ENCODE measurements around the gene COG2.
"Not testable (repeated sequence)": the region's sequence is repeated elsewhere in the genome, so short reads cannot be mapped to it uniquely, and the experiment has no call there.

COG2 gene, protein sequence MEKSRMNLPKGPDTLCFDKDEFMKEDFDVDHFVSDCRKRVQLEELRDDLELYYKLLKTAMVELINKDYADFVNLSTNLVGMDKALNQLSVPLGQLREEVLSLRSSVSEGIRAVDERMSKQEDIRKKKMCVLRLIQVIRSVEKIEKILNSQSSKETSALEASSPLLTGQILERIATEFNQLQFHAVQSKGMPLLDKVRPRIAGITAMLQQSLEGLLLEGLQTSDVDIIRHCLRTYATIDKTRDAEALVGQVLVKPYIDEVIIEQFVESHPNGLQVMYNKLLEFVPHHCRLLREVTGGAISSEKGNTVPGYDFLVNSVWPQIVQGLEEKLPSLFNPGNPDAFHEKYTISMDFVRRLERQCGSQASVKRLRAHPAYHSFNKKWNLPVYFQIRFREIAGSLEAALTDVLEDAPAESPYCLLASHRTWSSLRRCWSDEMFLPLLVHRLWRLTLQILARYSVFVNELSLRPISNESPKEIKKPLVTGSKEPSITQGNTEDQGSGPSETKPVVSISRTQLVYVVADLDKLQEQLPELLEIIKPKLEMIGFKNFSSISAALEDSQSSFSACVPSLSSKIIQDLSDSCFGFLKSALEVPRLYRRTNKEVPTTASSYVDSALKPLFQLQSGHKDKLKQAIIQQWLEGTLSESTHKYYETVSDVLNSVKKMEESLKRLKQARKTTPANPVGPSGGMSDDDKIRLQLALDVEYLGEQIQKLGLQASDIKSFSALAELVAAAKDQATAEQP

DNA sequence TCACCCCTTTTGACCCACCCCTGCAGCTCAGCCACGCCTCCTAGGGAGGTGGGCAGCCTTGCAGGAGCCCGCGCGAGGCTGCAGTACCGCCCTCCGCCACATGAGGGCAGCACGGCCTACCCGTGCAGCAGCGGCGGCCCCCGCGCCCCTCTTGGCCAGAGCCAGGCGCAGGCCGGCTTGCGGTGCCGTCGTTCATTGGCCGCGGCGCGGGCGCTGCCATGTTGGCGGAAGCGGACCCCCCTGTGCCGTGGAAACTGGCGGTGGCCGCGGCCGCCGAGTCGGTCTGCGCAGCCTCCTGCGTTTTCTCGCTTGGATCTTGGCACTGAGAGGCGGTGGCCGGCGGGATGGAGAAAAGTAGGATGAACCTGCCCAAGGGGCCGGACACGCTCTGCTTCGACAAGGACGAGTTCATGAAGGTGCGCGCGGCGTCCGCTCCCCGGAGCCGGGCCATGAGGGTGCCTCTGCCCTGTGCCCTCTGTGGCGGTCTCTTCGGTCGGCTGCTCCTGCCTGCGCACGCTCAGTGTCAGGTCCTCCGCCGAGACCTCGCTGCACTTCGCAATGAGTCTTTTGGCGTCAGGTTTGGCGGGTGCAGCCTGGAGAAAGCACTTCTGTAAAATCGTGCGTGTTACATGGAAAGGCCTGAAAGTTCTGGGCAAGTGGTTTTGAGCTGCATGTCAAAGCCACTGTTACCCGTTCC, at the start of gene COG2:
COG2 (plus strand) TSS at position 219 of the 697 bp plus-strand sequence; CDS start at position 345, 126 bp downstream.
- Histone ChIP-seq H3K27me3 (ENCODE audit: control insufficient read depth in 5 of 5, insufficient read depth in 4 of 5, low read length in 5 of 5) (peaks cover 0 to 7% (median 4%) of the 10 kb centered on the region in 5 donors), H3K36me3 (ENCODE audit: control insufficient read depth in 5 of 5, insufficient read depth in 5 of 5, low read length in 5 of 5) (peaks cover 0 to 11% (median 6%) of the 10 kb centered on the region in 5 donors), H3K9me3 (ENCODE audit: control insufficient read depth in 5 of 5, low read length in 5 of 5) (no peaks in the 10 kb centered on the region), H3K4me3 (ENCODE audit: low read depth in 1 of 5, low read length in 5 of 5) (peak within 1 kb of the TSS; percentile 94 to 99 (median 98)), H3K27ac (ENCODE audit: low read depth, low read length) (peak within 1 kb of the TSS; percentile 85), H3K9ac (ENCODE audit: low read length in 5 of 5) (peak within 1 kb of the TSS; percentile 57 to 83 (median 78)), H3K4me1 (ENCODE audit: control insufficient read depth in 5 of 5, insufficient read depth in 5 of 5, low read length in 5 of 5) (peaks cover 10 to 30% (median 28%) of the 10 kb centered on the region in 5 donors)

DNA sequence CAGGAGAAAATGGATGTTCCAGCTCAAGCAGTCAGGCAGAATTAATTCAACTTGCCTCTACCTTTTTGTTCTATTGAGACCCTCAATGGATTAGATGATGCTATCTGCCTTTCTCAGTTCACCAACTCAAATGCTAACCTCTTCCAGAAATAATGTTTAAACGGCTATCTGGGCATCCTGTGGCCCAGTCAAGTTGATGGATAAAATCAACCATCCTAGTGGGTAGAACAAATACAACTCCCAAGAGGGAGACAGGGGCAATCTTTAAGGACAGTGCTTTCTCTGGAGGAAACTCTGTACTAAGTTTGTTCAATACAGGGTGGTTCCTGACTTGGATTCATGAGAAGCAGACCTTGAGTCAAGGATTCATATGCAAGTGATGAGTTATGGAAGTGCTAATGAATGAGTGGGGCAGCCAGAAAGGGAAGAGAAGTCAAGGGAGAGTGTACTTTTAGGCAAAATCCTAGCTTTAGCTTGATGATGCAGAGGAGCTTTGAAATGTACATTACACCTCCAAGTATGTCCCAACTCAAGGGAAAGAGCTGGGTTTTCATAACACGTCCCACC, 49.4 kb upstream of the COG2 start:
- no peak overlapping the region for H3K27ac ChIP-seq (ENCODE audit: low read depth, low read length)
- no peaks in the 10 kb centered on the region for H3K36me3 ChIP-seq (ENCODE audit: control insufficient read depth in 5 of 5, insufficient read depth in 5 of 5, low read length in 5 of 5)
- peaks cover 0 to 11% (median 3%) of the 10 kb centered on the region in 5 donors for H3K27me3 ChIP-seq (ENCODE audit: control insufficient read depth in 5 of 5, insufficient read depth in 4 of 5, low read length in 5 of 5)
- H3K9ac ChIP-seq (ENCODE audit: low read length in 5 of 5): no peak overlapping the region
- peaks cover 0 to 2% (median 0%) of the 10 kb centered on the region in 5 donors for H3K9me3 ChIP-seq (ENCODE audit: control insufficient read depth in 5 of 5, low read length in 5 of 5)
- no peaks in the 10 kb centered on the region for H3K4me1 ChIP-seq (ENCODE audit: control insufficient read depth in 5 of 5, insufficient read depth in 5 of 5, low read length in 5 of 5)
- no peak overlapping the region for H3K4me3 ChIP-seq (ENCODE audit: low read depth in 1 of 5, low read length in 5 of 5)

DNA sequence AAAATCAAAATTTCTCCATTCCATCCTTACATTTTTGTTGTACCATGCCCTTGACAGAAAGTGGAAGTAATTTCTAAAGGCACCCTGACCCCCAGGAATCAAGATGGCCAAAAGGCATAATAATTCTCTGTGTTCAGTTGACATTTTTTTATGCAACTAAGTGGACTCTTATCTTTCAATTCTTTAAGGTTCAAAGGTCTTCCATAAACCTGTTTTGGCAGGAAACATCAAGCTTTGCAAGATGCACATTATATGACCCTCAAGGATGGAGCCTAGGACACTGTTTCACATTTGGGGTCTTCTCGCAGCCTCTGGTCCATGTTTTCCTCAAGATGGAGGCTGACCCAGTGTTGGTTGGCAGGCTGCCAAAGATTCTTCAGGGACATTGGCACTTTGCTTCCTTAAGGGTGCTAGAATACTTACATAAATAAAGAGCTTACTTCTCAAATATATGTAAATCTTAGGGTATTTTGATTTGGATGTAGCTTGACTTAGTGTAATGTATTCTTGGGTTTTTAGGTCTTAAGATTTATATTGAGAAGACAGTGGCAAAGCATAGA, 48.0 kb upstream of the COG2 start:
- no peaks in the 10 kb centered on the region for H3K4me1 ChIP-seq (ENCODE audit: control insufficient read depth in 5 of 5, insufficient read depth in 5 of 5, low read length in 5 of 5)
- H3K36me3 ChIP-seq (ENCODE audit: control insufficient read depth in 5 of 5, insufficient read depth in 5 of 5, low read length in 5 of 5): no peaks in the 10 kb centered on the region
- H3K27ac ChIP-seq (ENCODE audit: low read depth, low read length): no peak overlapping the region
- H3K9ac ChIP-seq (ENCODE audit: low read length in 5 of 5): no peak overlapping the region
- peaks cover 0 to 4% (median 2%) of the 10 kb centered on the region in 5 donors for H3K9me3 ChIP-seq (ENCODE audit: control insufficient read depth in 5 of 5, low read length in 5 of 5)
- no peak overlapping the region for H3K4me3 ChIP-seq (ENCODE audit: low read depth in 1 of 5, low read length in 5 of 5)
- H3K27me3 ChIP-seq (ENCODE audit: control insufficient read depth in 5 of 5, insufficient read depth in 4 of 5, low read length in 5 of 5): peaks cover 0 to 16% (median 3%) of the 10 kb centered on the region in 5 donors

DNA sequence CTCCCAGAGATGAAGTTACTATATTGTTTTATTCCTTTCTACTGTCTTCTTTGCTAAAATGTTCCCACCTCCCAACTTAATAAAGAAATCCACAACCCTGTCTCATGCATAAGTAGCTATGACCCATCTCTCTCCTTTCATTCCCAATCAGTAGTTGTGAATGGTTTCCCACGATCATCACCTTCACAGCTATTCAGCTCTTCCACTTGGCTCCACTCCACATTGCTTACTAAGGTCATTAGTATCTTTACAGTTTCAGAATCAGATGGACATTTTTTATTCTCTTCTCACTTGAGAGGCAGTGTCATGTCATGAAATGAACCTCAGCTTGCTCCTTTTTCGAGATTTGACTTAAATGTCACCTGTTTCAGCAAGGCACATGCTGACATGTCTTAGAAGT, 47.1 kb upstream of the COG2 start:
- Histone ChIP-seq H3K9me3 (ENCODE audit: control insufficient read depth in 5 of 5, low read length in 5 of 5) (peaks cover 0 to 9% (median 2%) of the 10 kb centered on the region in 5 donors), H3K4me3 (ENCODE audit: low read depth in 1 of 5, low read length in 5 of 5) (no peak overlapping the region), H3K36me3 (ENCODE audit: control insufficient read depth in 5 of 5, insufficient read depth in 5 of 5, low read length in 5 of 5) (no peaks in the 10 kb centered on the region), H3K27ac (ENCODE audit: low read depth, low read length) (no peak overlapping the region), H3K9ac (ENCODE audit: low read length in 5 of 5) (no peak overlapping the region), H3K4me1 (ENCODE audit: control insufficient read depth in 5 of 5, insufficient read depth in 5 of 5, low read length in 5 of 5) (no peaks in the 10 kb centered on the region), H3K27me3 (ENCODE audit: control insufficient read depth in 5 of 5, insufficient read depth in 4 of 5, low read length in 5 of 5) (peaks cover 0 to 16% (median 3%) of the 10 kb centered on the region in 5 donors)

DNA sequence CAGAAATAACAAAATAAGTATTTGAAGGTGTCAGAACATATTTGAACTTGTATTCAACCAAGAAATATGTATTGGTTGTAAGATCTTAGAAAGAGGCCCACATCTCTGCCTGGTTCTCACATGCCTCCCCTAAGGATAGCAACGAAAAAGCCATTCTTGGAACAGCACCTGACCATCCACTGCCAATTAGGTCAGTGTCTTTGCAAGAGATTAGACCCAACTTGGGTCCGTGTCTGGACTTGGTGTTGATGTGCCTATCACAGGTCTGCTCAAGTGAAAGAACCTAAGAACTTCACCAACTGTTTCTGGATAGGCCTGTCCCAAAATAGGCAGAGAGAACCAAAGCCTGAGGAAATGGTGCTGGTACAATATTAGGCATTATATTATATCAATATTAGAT, 46.0 kb upstream of the COG2 start:
- Histone ChIP-seq H3K36me3 (ENCODE audit: control insufficient read depth in 5 of 5, insufficient read depth in 5 of 5, low read length in 5 of 5) (no peaks in the 10 kb centered on the region), H3K27me3 (ENCODE audit: control insufficient read depth in 5 of 5, insufficient read depth in 4 of 5, low read length in 5 of 5) (peaks cover 0 to 16% (median 3%) of the 10 kb centered on the region in 5 donors), H3K4me1 (ENCODE audit: control insufficient read depth in 5 of 5, insufficient read depth in 5 of 5, low read length in 5 of 5) (no peaks in the 10 kb centered on the region), H3K9me3 (ENCODE audit: control insufficient read depth in 5 of 5, low read length in 5 of 5) (peaks cover 0 to 9% (median 2%) of the 10 kb centered on the region in 5 donors), H3K27ac (ENCODE audit: low read depth, low read length) (no peak overlapping the region), H3K9ac (ENCODE audit: low read length in 5 of 5) (no peak overlapping the region), H3K4me3 (ENCODE audit: low read depth in 1 of 5, low read length in 5 of 5) (no peak overlapping the region)

DNA sequence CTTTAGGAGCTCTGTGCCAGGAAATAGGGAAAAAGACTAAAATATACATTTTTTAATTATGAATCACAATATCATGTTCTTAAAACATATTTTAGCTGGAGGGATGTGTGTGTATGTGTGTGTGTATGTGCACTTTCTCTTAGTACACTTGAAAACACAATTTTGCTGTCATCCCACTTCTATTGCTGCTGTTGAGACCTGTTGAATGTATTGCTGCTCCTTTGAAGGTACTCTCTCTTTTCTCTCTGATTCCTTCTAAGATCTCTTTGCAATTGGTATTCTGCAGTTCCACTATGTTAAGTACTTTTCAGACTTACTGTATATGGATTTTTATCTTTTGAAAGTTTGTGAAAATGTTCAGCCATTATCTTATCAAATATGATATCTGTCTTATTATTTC, 43.5 kb upstream of the COG2 start:
- H3K9me3 ChIP-seq (ENCODE audit: control insufficient read depth in 5 of 5, low read length in 5 of 5): peaks cover 0 to 9% (median 0%) of the 10 kb centered on the region in 5 donors

DNA sequence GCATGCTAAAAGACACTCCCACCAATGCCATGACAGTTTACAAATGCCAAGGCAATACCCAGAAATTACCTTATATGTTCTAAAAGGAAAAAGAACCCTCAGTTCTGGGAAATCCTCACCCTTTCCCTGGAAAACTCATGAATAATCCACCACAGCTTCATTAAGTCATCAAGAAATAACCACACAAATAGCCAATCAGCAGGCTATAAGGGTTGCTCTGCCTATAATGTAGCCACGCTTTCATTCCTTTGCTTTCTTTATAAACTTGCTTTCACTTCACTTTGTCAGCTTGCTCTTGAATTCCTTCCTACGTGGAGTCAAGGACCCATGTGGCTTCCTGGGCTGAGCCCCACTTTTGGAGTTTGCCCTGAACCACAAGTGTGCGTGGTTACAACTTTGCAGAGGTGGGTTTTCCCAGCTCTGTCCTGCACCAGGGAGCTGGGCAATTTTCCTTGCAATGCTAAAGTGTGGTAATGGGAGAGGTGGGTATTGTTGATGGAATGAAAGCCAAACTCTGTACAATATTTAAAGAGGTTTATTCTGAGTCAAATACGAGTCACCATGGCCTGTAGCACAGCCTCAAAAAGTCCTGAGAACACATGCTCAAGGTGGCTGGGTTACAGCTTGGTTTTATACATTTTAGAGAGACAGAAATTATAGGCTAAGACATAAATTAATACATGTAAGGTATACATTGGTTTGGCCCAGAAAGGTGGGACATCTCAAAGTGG, 42.2 kb upstream of the COG2 start:
- Histone ChIP-seq H3K27me3 (ENCODE audit: control insufficient read depth in 5 of 5, insufficient read depth in 4 of 5, low read length in 5 of 5) (peaks cover 0 to 4% (median 0%) of the 10 kb centered on the region in 5 donors), H3K9ac (ENCODE audit: low read length in 5 of 5) (no peak overlapping the region), H3K9me3 (ENCODE audit: control insufficient read depth in 5 of 5, low read length in 5 of 5) (peaks cover 0 to 9% (median 0%) of the 10 kb centered on the region in 5 donors), H3K4me1 (ENCODE audit: control insufficient read depth in 5 of 5, insufficient read depth in 5 of 5, low read length in 5 of 5) (no peaks in the 10 kb centered on the region), H3K36me3 (ENCODE audit: control insufficient read depth in 5 of 5, insufficient read depth in 5 of 5, low read length in 5 of 5) (no peaks in the 10 kb centered on the region), H3K27ac (ENCODE audit: low read depth, low read length) (no peak overlapping the region), H3K4me3 (ENCODE audit: low read depth in 1 of 5, low read length in 5 of 5) (no peak overlapping the region)

More for the DNA sequence above, 43.5 kb upstream of the COG2 start:
- H3K27ac ChIP-seq (ENCODE audit: low read depth, low read length): no peak overlapping the region
- no peaks in the 10 kb centered on the region for H3K4me1 ChIP-seq (ENCODE audit: control insufficient read depth in 5 of 5, insufficient read depth in 5 of 5, low read length in 5 of 5)
- H3K36me3 ChIP-seq (ENCODE audit: control insufficient read depth in 5 of 5, insufficient read depth in 5 of 5, low read length in 5 of 5): no peaks in the 10 kb centered on the region
- H3K4me3 ChIP-seq (ENCODE audit: low read depth in 1 of 5, low read length in 5 of 5): no peak overlapping the region
- peaks cover 0 to 4% (median 0%) of the 10 kb centered on the region in 5 donors for H3K27me3 ChIP-seq (ENCODE audit: control insufficient read depth in 5 of 5, insufficient read depth in 4 of 5, low read length in 5 of 5)
- no peak overlapping the region for H3K9ac ChIP-seq (ENCODE audit: low read length in 5 of 5)

DNA sequence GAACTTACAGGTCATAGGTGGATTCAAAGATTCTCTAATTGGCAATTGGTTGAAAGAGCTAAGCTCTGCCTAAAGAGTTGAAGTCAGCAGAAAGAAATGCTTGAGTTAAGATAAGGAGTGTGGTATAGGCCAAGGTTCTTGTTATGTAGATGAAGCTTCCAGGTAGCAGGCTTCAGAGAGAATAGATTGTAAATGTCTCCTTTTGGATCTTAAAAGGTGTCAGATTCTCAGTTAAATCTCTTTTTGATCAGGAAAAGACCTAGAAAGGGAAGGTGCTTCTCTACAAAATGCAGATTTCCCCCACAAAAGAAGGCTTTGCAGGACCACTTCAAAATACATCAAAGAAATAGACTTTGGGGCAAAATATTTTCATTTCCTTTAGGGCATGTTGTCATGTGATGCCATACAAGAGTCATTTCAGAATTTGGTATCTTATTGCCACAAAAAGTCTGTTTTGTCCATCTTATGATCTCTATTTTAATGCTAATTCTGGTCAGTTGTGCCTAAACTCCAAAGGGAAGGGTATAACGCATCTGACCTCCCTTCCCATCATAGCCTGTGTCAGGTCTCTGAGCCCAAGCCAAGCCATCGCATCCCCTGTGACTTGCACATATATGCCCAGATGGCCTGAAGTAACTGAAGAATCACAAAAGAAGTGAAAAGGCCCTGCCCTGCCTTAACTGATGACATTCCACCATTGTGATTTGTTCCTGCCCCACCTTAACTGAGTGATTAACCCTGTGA, 41.5 kb upstream of the COG2 start:
- not testable (repeated sequence) for H3K36me3 ChIP-seq (ENCODE audit: control insufficient read depth in 5 of 5, insufficient read depth in 5 of 5, low read length in 5 of 5); H3K9ac ChIP-seq (ENCODE audit: low read length in 5 of 5); H3K27me3 ChIP-seq (ENCODE audit: control insufficient read depth in 5 of 5, insufficient read depth in 4 of 5, low read length in 5 of 5); H3K27ac ChIP-seq (ENCODE audit: low read depth, low read length); H3K4me3 ChIP-seq (ENCODE audit: low read depth in 1 of 5, low read length in 5 of 5); H3K4me1 ChIP-seq (ENCODE audit: control insufficient read depth in 5 of 5, insufficient read depth in 5 of 5, low read length in 5 of 5); H3K9me3 ChIP-seq (ENCODE audit: control insufficient read depth in 5 of 5, low read length in 5 of 5)

Data from subcutaneous abdominal adipose tissue (tissue), 5 donors.